NCI-H1436 (cell line): ENCODE measurements around the gene APOH.
"Not testable (repeated sequence)": the region's sequence is repeated elsewhere in the genome, so short reads cannot be mapped to it uniquely, and the experiment has no call there.

Source experiments
- DNase-seq: peaks from one replicate; lab custom pipeline; 2025; lab: John Stamatoyannopoulos, UW

The APOH gene

GRCh38 chr17:66228887-66229782 is at the start of gene APOH:
Gene APOH (minus strand): TSS chr17:66229415. CDS start chr17:66229379, 36 bp downstream.
- no peak for DNase-seq

- DNase-seq: no peak
Measured at GRCh38 chr17:66277191-66277590, 48.0 kb upstream of the APOH start.

- no peak for DNase-seq
Measured at GRCh38 chr17:66276328-66276937, 47.2 kb upstream of the APOH start.

- DNase-seq: no peak
Measured at GRCh38 chr17:66275651-66276050, 46.4 kb upstream of the APOH start.

- DNase-seq: no peak
Measured at GRCh38 chr17:66273586-66273848, 44.3 kb upstream of the APOH start.

- DNase-seq: no peak
Measured at GRCh38 chr17:66272811-66273585, 43.8 kb upstream of the APOH start.

- DNase-seq: no peak
Measured at GRCh38 chr17:66271512-66271911, 42.3 kb upstream of the APOH start.

GRCh38 chr17:66270106-66270505 is 40.9 kb upstream of the APOH start:
- no peak for DNase-seq

- DNase-seq: no peak
Measured at GRCh38 chr17:66268247-66268927, 39.2 kb upstream of the APOH start.

- DNase-seq: no peak
Measured at GRCh38 chr17:66264696-66265095, 35.5 kb upstream of the APOH start.

- DNase-seq: no peak
Measured at GRCh38 chr17:66262767-66263166, 33.6 kb upstream of the APOH start.

GRCh38 chr17:66260688-66261087 is 31.5 kb upstream of the APOH start:
- DNase-seq: no peak

GRCh38 chr17:66260275-66260674 is 31.1 kb upstream of the APOH start:
- DNase-seq: no peak

GRCh38 chr17:66255527-66255971 is 26.3 kb upstream of the APOH start:
- DNase-seq: no peak

- DNase-seq: peak; percentile 86
Measured at GRCh38 chr17:66255112-66255511, 25.9 kb upstream of the APOH start.

- DNase-seq: not testable (repeated sequence)
Measured at GRCh38 chr17:66253458-66253857, 24.2 kb upstream of the APOH start.

- DNase-seq: no peak
Measured at GRCh38 chr17:66250686-66251085, 21.5 kb upstream of the APOH start.

- DNase-seq: no peak
Measured at GRCh38 chr17:66248285-66248684, 19.1 kb upstream of the APOH start.

GRCh38 chr17:66241839-66242238 is 12.6 kb upstream of the APOH start:
- DNase-seq: no peak

GRCh38 chr17:66240630-66241029 is 11.4 kb upstream of the APOH start:
- no peak for DNase-seq

GRCh38 chr17:66240013-66240412 is 10.8 kb upstream of the APOH start:
- DNase-seq: no peak

- DNase-seq: no peak
Measured at GRCh38 chr17:66235377-66235994, 6.3 kb upstream of the APOH start.
